ENCODE measurements around the gene ZNF367.

ZNF367 gene

GRCh38 chr9:96418083-96418919, at the start of gene ZNF367:
TSS of gene ZNF367 (minus strand) at chr9:96418370. CDS start at chr9:96418032, 338 bp downstream.
- peak; percentile 96 for DNase-seq (ENCODE audit: low spot score)
- in situ Hi-C loops (cut with MboI; ENCODE audit: low pct_unique_long_range_greater_than_20kb, low sequenced_read_pairs, unreplicated experiment): no loop called here
- TF ChIP-seq, protein P1, sequence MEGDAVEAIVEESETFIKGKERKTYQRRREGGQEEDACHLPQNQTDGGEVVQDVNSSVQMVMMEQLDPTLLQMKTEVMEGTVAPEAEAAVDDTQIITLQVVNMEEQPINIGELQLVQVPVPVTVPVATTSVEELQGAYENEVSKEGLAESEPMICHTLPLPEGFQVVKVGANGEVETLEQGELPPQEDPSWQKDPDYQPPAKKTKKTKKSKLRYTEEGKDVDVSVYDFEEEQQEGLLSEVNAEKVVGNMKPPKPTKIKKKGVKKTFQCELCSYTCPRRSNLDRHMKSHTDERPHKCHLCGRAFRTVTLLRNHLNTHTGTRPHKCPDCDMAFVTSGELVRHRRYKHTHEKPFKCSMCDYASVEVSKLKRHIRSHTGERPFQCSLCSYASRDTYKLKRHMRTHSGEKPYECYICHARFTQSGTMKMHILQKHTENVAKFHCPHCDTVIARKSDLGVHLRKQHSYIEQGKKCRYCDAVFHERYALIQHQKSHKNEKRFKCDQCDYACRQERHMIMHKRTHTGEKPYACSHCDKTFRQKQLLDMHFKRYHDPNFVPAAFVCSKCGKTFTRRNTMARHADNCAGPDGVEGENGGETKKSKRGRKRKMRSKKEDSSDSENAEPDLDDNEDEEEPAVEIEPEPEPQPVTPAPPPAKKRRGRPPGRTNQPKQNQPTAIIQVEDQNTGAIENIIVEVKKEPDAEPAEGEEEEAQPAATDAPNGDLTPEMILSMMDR (IDR thresholded peaks at IDR 0.05; ENCODE audit: extremely low read depth, insufficient read depth, missing control alignments): no peak

DNA sequence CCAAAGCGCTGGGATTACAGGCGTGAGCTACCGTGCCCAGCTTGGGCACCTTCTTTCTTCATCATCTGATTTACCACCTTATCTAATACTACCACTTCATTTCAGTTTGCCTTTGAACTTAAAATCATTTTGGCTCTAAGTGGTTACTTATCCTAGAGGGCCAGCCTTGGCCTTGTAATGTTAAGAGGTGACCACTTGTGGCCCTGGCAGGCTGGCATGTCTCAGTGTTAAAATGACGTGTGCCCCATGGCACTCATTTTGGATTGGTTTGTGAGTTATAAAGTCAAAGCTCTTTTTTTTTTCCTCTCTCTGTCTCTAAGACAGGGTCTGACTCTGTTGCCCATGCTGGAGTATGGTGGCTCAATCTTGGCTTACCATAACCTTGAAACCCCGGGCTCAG, 49.6 kb upstream of the ZNF367 start:
- no peak for DNase-seq (ENCODE audit: low spot score)
- TF ChIP-seq, protein P1 (IDR thresholded peaks at IDR 0.05; ENCODE audit: extremely low read depth, insufficient read depth, missing control alignments): no peak
- in situ Hi-C loops (cut with MboI; ENCODE audit: low pct_unique_long_range_greater_than_20kb, low sequenced_read_pairs, unreplicated experiment): no loop called here

DNA sequence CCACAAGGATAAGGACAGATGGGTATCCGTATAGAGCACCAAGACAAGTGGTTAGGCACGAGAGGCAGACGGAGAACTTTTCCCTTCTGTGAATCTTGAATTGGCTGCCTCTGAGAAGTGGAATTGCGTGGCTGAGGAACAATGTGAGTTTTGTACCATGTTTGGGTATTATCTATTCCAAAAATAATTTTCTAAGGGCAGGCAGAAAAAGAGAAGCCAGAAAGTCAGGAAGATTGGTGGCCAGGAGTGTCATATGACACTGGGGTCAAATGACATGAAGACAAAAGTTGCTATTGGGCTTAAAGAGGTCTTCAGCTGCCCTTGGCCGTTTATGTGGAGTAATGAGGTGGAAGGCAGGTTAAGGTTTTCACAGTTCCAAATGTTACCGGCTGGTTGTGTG, 46.3 kb upstream of the ZNF367 start:
- in situ Hi-C loops (cut with MboI; ENCODE audit: low pct_unique_long_range_greater_than_20kb, low sequenced_read_pairs, unreplicated experiment): no loop called here
- TF ChIP-seq, protein P1 (IDR thresholded peaks at IDR 0.05; ENCODE audit: extremely low read depth, insufficient read depth, missing control alignments): no peak
- no peak for DNase-seq (ENCODE audit: low spot score)

DNA sequence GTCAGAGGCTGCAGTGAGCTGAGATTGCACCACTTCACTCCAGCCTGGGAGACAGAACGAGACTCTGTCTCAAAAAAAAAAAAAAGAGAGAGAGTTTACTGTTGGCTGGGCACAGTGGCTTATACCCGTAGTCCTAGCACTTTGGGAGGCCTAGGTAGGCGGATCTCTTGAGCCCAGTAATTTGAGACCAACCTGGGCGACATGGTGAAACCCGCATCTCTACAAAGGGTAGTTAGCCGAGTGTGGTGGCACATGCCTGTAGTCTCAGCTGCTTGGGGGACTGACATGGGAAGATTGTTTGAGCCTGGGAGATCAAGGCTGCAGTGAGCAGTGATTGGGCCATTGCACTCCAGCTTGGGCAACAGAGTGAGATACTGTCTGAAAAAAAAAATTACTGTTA, 44.4 kb upstream of the ZNF367 start:
- TF ChIP-seq, protein P1 (IDR thresholded peaks at IDR 0.05; ENCODE audit: extremely low read depth, insufficient read depth, missing control alignments): no peak
- in situ Hi-C loops (cut with MboI; ENCODE audit: low pct_unique_long_range_greater_than_20kb, low sequenced_read_pairs, unreplicated experiment): no loop called here
- DNase-seq (ENCODE audit: low spot score): no peak

DNA sequence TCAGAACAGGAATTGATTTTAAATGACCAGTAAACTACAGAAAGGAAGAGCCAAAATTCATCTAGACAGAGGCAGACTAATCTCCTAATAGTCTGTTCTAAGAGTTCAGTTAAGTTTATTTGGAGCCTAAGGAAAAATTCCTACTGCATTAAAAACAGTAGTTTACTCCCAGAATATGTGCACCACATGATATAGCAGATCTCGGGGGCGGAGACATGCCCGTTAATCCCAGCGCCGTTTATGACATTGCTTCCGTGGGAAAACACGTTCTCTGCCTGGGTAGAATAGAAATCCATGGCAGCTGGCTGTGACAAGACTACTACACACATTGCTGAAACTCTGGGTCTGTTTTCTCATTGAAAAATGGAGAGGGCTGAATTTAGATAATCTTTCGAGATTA, 43.2 kb upstream of the ZNF367 start:
- no peak for DNase-seq (ENCODE audit: low spot score)
- in situ Hi-C loops (cut with MboI; ENCODE audit: low pct_unique_long_range_greater_than_20kb, low sequenced_read_pairs, unreplicated experiment): no loop called here
- TF ChIP-seq, protein P1 (IDR thresholded peaks at IDR 0.05; ENCODE audit: extremely low read depth, insufficient read depth, missing control alignments): no peak

DNA sequence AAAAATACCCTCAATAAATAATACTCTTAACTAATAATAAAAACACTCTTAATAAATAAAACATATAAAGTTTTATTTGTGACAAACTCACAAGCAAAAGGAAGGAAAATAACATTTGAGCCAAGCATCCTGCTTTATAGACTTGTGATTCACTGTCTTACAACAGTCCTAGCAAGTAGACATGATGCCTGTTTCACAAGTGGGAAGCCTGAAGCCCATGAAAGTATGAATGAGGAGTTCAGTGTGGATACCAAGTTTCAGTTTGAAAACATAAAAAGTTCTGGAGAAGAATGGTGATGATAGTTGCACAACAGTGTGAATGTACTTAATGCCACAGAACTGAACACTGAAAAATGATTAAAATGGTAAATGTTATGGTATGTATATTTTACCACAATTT, 42.7 kb upstream of the ZNF367 start:
- no peak for DNase-seq (ENCODE audit: low spot score)
- in situ Hi-C loops (cut with MboI; ENCODE audit: low pct_unique_long_range_greater_than_20kb, low sequenced_read_pairs, unreplicated experiment): no loop called here
- TF ChIP-seq, protein P1 (IDR thresholded peaks at IDR 0.05; ENCODE audit: extremely low read depth, insufficient read depth, missing control alignments): no peak
